ENCODE results near the gene JMJD1C. TPM values are rescaled to one million over a fixed set of nuclear protein-coding genes. Genes with fewer than 3 reads are reported as not detected.

JMJD1C gene
- total RNA-seq, 1 experiment from 2014 or later = 180 TPM

DNA sequence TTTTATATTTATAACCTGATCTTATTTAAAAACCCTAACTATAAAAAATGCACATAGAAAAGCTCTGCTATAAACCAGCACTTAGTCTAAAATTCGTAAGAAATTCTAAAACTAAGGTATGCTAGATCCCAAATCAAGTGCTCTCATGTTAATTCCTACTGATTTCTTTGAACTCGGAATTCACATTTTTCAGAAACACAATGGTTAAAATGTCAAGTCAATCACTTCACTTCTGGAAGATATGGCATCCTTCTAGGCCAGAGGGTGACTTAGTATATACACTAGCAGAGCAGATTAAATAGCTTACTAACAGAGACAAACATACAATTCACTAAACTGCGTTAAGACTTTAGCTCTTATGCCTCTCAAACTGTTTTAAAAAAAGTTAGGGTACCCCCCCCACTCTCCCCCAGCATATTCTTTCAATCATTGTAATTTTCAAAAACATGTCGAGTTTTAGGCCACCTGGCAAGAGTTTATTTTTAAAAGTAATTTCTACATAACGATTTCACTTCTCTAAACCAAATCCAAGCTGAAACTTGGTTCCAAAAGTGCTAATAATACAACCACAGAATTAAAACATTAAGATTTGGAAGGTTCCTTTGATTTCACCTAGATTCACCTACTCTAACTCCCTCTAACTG, 203.2 kb downstream of the JMJD1C start (continued):
- TF ChIP-seq USF1 (CRISPR knock-in tag; IDR thresholded peaks at IDR 0.05) = no peak
- no peak for TF ChIP-seq NFATC4 (CRISPR knock-in tag; IDR thresholded peaks at IDR 0.05)
- TF ChIP-seq ZBTB21 (CRISPR knock-in tag; IDR thresholded peaks at IDR 0.05; ENCODE audit: borderline replicate concordance) = no peak
- TF ChIP-seq, protein P1, sequence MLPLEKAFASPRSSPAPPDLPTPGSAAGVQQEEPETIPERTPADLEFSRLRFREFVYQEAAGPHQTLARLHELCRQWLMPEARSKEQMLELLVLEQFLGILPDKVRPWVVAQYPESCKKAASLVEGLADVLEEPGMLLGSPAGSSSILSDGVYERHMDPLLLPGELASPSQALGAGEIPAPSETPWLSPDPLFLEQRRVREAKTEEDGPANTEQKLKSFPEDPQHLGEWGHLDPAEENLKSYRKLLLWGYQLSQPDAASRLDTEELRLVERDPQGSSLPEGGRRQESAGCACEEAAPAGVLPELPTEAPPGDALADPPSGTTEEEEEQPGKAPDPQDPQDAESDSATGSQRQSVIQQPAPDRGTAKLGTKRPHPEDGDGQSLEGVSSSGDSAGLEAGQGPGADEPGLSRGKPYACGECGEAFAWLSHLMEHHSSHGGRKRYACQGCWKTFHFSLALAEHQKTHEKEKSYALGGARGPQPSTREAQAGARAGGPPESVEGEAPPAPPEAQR (CRISPR knock-in tag; IDR thresholded peaks at IDR 0.05) = no peak
- TF ChIP-seq, protein P2, sequence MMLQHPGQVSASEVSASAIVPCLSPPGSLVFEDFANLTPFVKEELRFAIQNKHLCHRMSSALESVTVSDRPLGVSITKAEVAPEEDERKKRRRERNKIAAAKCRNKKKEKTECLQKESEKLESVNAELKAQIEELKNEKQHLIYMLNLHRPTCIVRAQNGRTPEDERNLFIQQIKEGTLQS (CRISPR knock-in tag; conservative IDR thresholded peaks at IDR 0.05) = no peak
- no peak for TF ChIP-seq E2F1 (CRISPR knock-in tag; IDR thresholded peaks at IDR 0.05)

GRCh38 chr10:63261496-63261895, 204.3 kb downstream of the JMJD1C start:
- H3K36me3 Mint-ChIP-seq = peaks cover 62% of the 10 kb centered on the region
- ChIA-PET CTCF (no interaction called here), POLR2A (no interaction called here)
- no peaks in the 10 kb centered on the region for H3K9me3 Mint-ChIP-seq
- H3K4me3 Mint-ChIP-seq = peak overlapping the region; percentile 47
- no peak for TF ChIP-seq MXD4 (CRISPR knock-in tag; IDR thresholded peaks at IDR 0.05; ENCODE audit: borderline replicate concordance)
- TF ChIP-seq ESRRA (CRISPR knock-in tag; IDR thresholded peaks at IDR 0.05; ENCODE audit: borderline replicate concordance) = no peak
- TF ChIP-seq ZNF416 (CRISPR knock-in tag; IDR thresholded peaks at IDR 0.05) = no peak
- TF ChIP-seq, protein P3, sequence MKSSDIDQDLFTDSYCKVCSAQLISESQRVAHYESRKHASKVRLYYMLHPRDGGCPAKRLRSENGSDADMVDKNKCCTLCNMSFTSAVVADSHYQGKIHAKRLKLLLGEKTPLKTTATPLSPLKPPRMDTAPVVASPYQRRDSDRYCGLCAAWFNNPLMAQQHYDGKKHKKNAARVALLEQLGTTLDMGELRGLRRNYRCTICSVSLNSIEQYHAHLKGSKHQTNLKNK (CRISPR knock-in tag; IDR thresholded peaks at IDR 0.05) = no peak
- TF ChIP-seq, protein P4, sequence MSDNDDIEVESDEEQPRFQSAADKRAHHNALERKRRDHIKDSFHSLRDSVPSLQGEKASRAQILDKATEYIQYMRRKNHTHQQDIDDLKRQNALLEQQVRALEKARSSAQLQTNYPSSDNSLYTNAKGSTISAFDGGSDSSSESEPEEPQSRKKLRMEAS (CRISPR knock-in tag; IDR thresholded peaks at IDR 0.05) = no peak
- no peak for TF ChIP-seq E2F4 (CRISPR knock-in tag; IDR thresholded peaks at IDR 0.05; ENCODE audit: borderline replicate concordance, low read depth)
- no peak for TF ChIP-seq ATF2 (CRISPR knock-in tag; IDR thresholded peaks at IDR 0.05; ENCODE audit: borderline replicate concordance, low read depth)
- no peak for TF ChIP-seq ATF6 (CRISPR knock-in tag; IDR thresholded peaks at IDR 0.05)
- TF ChIP-seq ZBTB21 (CRISPR knock-in tag; IDR thresholded peaks at IDR 0.05; ENCODE audit: borderline replicate concordance) = no peak
- no peak for TF ChIP-seq ZNF317 (CRISPR knock-in tag; IDR thresholded peaks at IDR 0.05; ENCODE audit: borderline replicate concordance, low read depth)
- no peak for TF ChIP-seq NR2C2 (CRISPR knock-in tag; IDR thresholded peaks at IDR 0.05)
- no peak for TF ChIP-seq OVOL2 (CRISPR knock-in tag; IDR thresholded peaks at IDR 0.05; ENCODE audit: borderline replicate concordance)
- no peak for TF ChIP-seq CREM (CRISPR knock-in tag; IDR thresholded peaks at IDR 0.05)
- no peak for TF ChIP-seq ATF1 (CRISPR knock-in tag; IDR thresholded peaks at IDR 0.05)
- ATAC-seq (no peak), DNase-seq (ENCODE audit: low spot score) (no peak)
- peak overlapping the region; percentile 68 for H3K27ac Mint-ChIP-seq
- H3K27me3 Mint-ChIP-seq (ENCODE audit: low read depth) = no peaks in the 10 kb centered on the region
- H3K4me1 Mint-ChIP-seq = peaks cover 63% of the 10 kb centered on the region
